Measurements from ENCODE around the gene CSH1.

DNA sequence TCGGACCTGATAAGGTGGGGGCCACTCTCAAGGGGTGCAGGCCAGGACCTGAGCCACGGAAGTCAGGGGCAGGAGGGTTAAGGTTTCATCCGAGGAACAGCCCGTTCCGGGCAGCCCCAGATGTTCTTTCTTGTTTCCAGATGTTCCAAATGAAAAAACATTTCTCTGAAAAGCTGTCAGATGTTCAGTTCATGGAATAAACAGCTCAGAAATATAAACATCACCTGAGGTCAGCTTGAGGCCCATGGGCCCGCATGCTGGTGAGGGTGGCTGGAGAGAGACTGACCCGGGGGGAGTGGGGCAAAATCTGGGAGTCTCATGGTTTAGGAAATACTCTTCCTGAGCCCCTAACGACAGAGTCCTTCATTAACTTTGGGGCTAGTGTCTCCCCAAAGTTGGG, 37.2 kb upstream of the CSH1 start:
- TF ChIP-seq, protein P1, sequence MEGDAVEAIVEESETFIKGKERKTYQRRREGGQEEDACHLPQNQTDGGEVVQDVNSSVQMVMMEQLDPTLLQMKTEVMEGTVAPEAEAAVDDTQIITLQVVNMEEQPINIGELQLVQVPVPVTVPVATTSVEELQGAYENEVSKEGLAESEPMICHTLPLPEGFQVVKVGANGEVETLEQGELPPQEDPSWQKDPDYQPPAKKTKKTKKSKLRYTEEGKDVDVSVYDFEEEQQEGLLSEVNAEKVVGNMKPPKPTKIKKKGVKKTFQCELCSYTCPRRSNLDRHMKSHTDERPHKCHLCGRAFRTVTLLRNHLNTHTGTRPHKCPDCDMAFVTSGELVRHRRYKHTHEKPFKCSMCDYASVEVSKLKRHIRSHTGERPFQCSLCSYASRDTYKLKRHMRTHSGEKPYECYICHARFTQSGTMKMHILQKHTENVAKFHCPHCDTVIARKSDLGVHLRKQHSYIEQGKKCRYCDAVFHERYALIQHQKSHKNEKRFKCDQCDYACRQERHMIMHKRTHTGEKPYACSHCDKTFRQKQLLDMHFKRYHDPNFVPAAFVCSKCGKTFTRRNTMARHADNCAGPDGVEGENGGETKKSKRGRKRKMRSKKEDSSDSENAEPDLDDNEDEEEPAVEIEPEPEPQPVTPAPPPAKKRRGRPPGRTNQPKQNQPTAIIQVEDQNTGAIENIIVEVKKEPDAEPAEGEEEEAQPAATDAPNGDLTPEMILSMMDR (conservative IDR thresholded peaks at IDR 0.05 in 1 of 2, IDR thresholded peaks at IDR 0.05 in 1 of 2; ENCODE audit: low read depth in 1 of 2, low read length in 2 of 2) = no peak
- no peak for TF ChIP-seq EZH2 (IDR thresholded peaks at IDR 0.05; ENCODE audit: low read length, missing control alignments)
